PC-3 (cell line): ENCODE measurements around the gene RNF4. TPM values are rescaled to one million over a fixed set of nuclear protein-coding genes. Genes with fewer than 3 reads are reported as not detected.
A peak's percentile ranks its signal among the peaks of the same experiment; 100 is the strongest.

Experiments
- ATAC-seq: fragments of 200-7000 bp; cut with Tn5 transposase; 2 replicates; pipeline ENCODE4 v1.9.1; 2020; ENCODE audit warnings: mild to moderate bottlenecking, moderate library complexity
- BruUV-seq: library from RNA; stranded (reverse); fragments of 400-500 nt; replicated peaks from 2 replicates; lab custom pipeline; 2021; lab: Mats Ljungman, UMichigan
- CTCF ChIA-PET: fragments of 300-600 bp; sonication (Branson Sonifier 250); formaldehyde crosslinking; loops from one replicate; lab custom pipeline; 2022; ENCODE audit warnings: antibody characterized with exemption; lab: Charles Lee
- POLR2A ChIA-PET: fragments of 300-600 bp; sonication (Branson Sonifier 250); formaldehyde crosslinking; loops from one replicate; lab custom pipeline; 2022; ENCODE audit warnings: antibody characterized with exemption; ENCODE audit not compliant: unreplicated experiment; lab: Charles Lee
- DNase-seq: peaks from one replicate; pipeline ENCODE4 v3.0.0-alpha.2; 2015
- H2AFZ ChIP-seq: fragments of 300-600 bp; sonication (generic); 2 replicates; pipeline ENCODE4 v1.6.0; 2016; ENCODE audit warnings: antibody characterized with exemption, low read length
- H3F3A ChIP-seq: fragments of 300-600 bp; sonication (generic); one replicate; pipeline ENCODE4 v1.6.0; 2017; ENCODE audit warnings: antibody characterized with exemption, low read length, control low read depth, mild to moderate bottlenecking; ENCODE audit not compliant: unreplicated experiment
- H3K27ac ChIP-seq: fragments of 300-600 bp; sonication (generic); 2 replicates; pipeline ENCODE4 v1.5.1; 2016; ENCODE audit warnings: mild to moderate bottlenecking, low read length
- H3K27me3 ChIP-seq: fragments of 300-600 bp; sonication (generic); 2 replicates; pipeline ENCODE4 v1.6.1; 2016; ENCODE audit warnings: low read length, mixed read lengths
- H3K36me3 ChIP-seq: fragments of 300-600 bp; sonication (generic); 2 replicates; pipeline ENCODE4 v1.6.1; 2016; ENCODE audit warnings: low read depth, mixed run types, low read length, mixed read lengths
- H3K4me1 ChIP-seq: fragments of 300-600 bp; sonication (generic); 2 replicates; pipeline ENCODE4 v1.5.1; 2016; ENCODE audit warnings: low read length; ENCODE audit not compliant: insufficient read depth
- H3K4me2 ChIP-seq: fragments of 300-600 bp; sonication (generic); 2 replicates; pipeline ENCODE4 v1.6.0; 2016; ENCODE audit warnings: low read length
- H3K4me3 ChIP-seq: fragments of 300-600 bp; sonication (generic); 2 replicates; pipeline ENCODE4 v1.5.1; 2016; ENCODE audit warnings: mild to moderate bottlenecking, low read length, mixed read lengths
- H3K79me2 ChIP-seq: fragments of 300-600 bp; sonication (generic); 2 replicates; pipeline ENCODE4 v1.6.1; 2017; ENCODE audit warnings: low read length, mixed read lengths
- H3K9ac ChIP-seq: fragments of 300-600 bp; sonication (generic); 2 replicates; pipeline ENCODE4 v1.6.0; 2016; ENCODE audit warnings: mild to moderate bottlenecking, low read length
- H3K9me2 ChIP-seq: fragments of 300-600 bp; sonication (generic); replicated peaks from 2 replicates; pipeline ENCODE4 v1.6.1; 2016; ENCODE audit warnings: mixed run types, low read length, mixed read lengths
- H3K9me3 ChIP-seq: fragments of 300-600 bp; sonication (generic); 2 replicates; pipeline ENCODE4 v1.6.1; 2016; ENCODE audit warnings: low read length, mixed read lengths
- H4K20me1 ChIP-seq: fragments of 300-600 bp; sonication (generic); 2 replicates; pipeline ENCODE4 v1.6.1; 2016; ENCODE audit warnings: low read length, mixed read lengths
- CTCF ChIP-seq: fragments of 300-600 bp; sonication (generic); conservative IDR thresholded peaks from 2 replicates; pipeline ENCODE4 v1.5.1; 2017; ENCODE audit warnings: antibody characterized with exemption, low read depth, mild to moderate bottlenecking, low read length
- EZH2 ChIP-seq: fragments of 300-600 bp; sonication (generic); IDR thresholded peaks from one replicate; pipeline ENCODE4 v1.6.1; 2017; ENCODE audit warnings: antibody characterized with exemption, mild to moderate bottlenecking, low read length; ENCODE audit not compliant: unreplicated experiment
- EZH2phosphoT487 ChIP-seq: fragments of 300-600 bp; sonication (generic); IDR thresholded peaks from 2 replicates; pipeline ENCODE4 v1.6.1; 2018; ENCODE audit warnings: mild to moderate bottlenecking, antibody characterized with exemption, low read length, borderline replicate concordance
- intact Hi-C: fragments of 100-400 bp; cut with micrococcal nuclease; formaldehyde crosslinking; loops from 2 replicates; pipeline ENCODE4 v1.9.0; 2023
- total RNA-seq: library from RNA; depleted of rRNA; stranded (reverse); fragments of >200 nt; gene quantifications from 2 replicates; pipeline ENCODE4 v1.2.3, GENCODE V29; 2014

RNF4 gene
- total RNA-seq, 1 experiment from 2014 or later: 27.4 TPM

- ChIA-PET POLR2A (no interaction called here), CTCF (no interaction called here)
- no peak overlapping the region for H3K4me3 ChIP-seq
- H3K4me2 ChIP-seq: peak overlapping the region; percentile 31; the same call in 1 of the 2 replicates
- H3K36me3 ChIP-seq: no peaks in the 10 kb centered on the region
- no peak overlapping the region for H2AFZ ChIP-seq
- H3K9me3 ChIP-seq: no peaks in the 10 kb centered on the region
- intact Hi-C loops: no loop called here
- ATAC-seq (peak; percentile 72), DNase-seq (peak; percentile 32)
- H3K9me2 ChIP-seq: no peaks in the 10 kb centered on the region
- no peak overlapping the region for H3K9ac ChIP-seq
- no peaks in the 10 kb centered on the region for H3K79me2 ChIP-seq
- no TSS peak for BruUV-seq
- no peaks in the 10 kb centered on the region for H3F3A ChIP-seq
- H3K27me3 ChIP-seq: no peaks in the 10 kb centered on the region
- no peaks in the 10 kb centered on the region for H4K20me1 ChIP-seq
- H3K27ac ChIP-seq: no peak overlapping the region
- peaks cover 6% of the 10 kb centered on the region; the same call in 1 of the 2 replicates for H3K4me1 ChIP-seq
- TF ChIP-seq EZH2 (no peak), CTCF (no peak)
Measured at GRCh38 chr4:2432991-2433530, 35.8 kb upstream of the RNF4 start.

GRCh38 chr4:2433609-2434350, 35.1 kb upstream of the RNF4 start:
- no peaks in the 10 kb centered on the region for H3K36me3 ChIP-seq
- no TSS peak for BruUV-seq
- H3K9me2 ChIP-seq: no peaks in the 10 kb centered on the region
- no peaks in the 10 kb centered on the region for H3K79me2 ChIP-seq
- CTCF ChIA-PET: interaction anchor here (0.6 kb wide), 1 partner anchor 21 kb away, joined by 3 read pairs; no protein-coding TSS in a partner anchor
- intact Hi-C loops: no loop called here
- H3F3A ChIP-seq: no peaks in the 10 kb centered on the region
- ATAC-seq: no peak
- no peak for TF ChIP-seq EZH2phosphoT487
- TF ChIP-seq EZH2: no peak
- no peak for TF ChIP-seq CTCF
- POLR2A ChIA-PET: no interaction called here
- H3K4me2 ChIP-seq: peak overlapping the region; percentile 31; the same call in 1 of the 2 replicates
- no peaks in the 10 kb centered on the region for H3K27me3 ChIP-seq
- H3K27ac ChIP-seq: no peak overlapping the region
- H3K9ac ChIP-seq: no peak overlapping the region
- H2AFZ ChIP-seq: no peak overlapping the region
- no peak overlapping the region for H3K4me3 ChIP-seq
- no peak for DNase-seq
- H4K20me1 ChIP-seq: no peaks in the 10 kb centered on the region
- peaks cover 6% of the 10 kb centered on the region; the same call in 1 of the 2 replicates for H3K4me1 ChIP-seq
- no peaks in the 10 kb centered on the region for H3K9me3 ChIP-seq

- H3K36me3 ChIP-seq: no peaks in the 10 kb centered on the region
- H3K9me3 ChIP-seq: no peaks in the 10 kb centered on the region
- DNase-seq (no peak), ATAC-seq (no peak)
- H3K27me3 ChIP-seq: no peaks in the 10 kb centered on the region
- H4K20me1 ChIP-seq: no peaks in the 10 kb centered on the region
- no peak overlapping the region for H3K9ac ChIP-seq
- no peaks in the 10 kb centered on the region for H3K9me2 ChIP-seq
- H3K4me3 ChIP-seq: no peak overlapping the region
- ChIA-PET POLR2A (no interaction called here), CTCF (interaction anchor here (0.6 kb wide), 1 partner anchor 21 kb away, joined by 3 read pairs; no protein-coding TSS in a partner anchor)
- H3F3A ChIP-seq: no peaks in the 10 kb centered on the region
- no peak overlapping the region for H3K27ac ChIP-seq
- H3K79me2 ChIP-seq: no peaks in the 10 kb centered on the region
- no peak for TF ChIP-seq EZH2
- TF ChIP-seq EZH2phosphoT487: no peak
- no peak for TF ChIP-seq CTCF
- H3K4me2 ChIP-seq: no peak overlapping the region
- no TSS peak for BruUV-seq
- H2AFZ ChIP-seq: no peak overlapping the region
- intact Hi-C loops: no loop called here
- H3K4me1 ChIP-seq: peaks cover 6% of the 10 kb centered on the region; the same call in 1 of the 2 replicates
Measured at GRCh38 chr4:2434420-2434819, 34.5 kb upstream of the RNF4 start.
